ENCODE results near the gene ERCC6.

GRCh38 chr10:49471532-49471931 lies 67.4 kb downstream of the ERCC6 start:
- TF ChIP-seq CTCF (IDR thresholded peaks at IDR 0.05; ENCODE audit: low read depth, low read length, poor library complexity, severe bottlenecking) (no peak), EZH2phosphoT487 (IDR thresholded peaks at IDR 0.05; ENCODE audit: borderline replicate concordance, low read length) (no peak)
